GM12878 (cell line): Measurements from ENCODE around the gene MOG.

Source experiments
- CBX5 ChIP-seq: sonication (generic); IDR thresholded peaks from 2 replicates; pipeline ENCODE4 v1.6.1; 2016; ENCODE audit warnings: low read depth, moderate library complexity, mild to moderate bottlenecking, inconsistent platforms
- CTCF ChIP-seq, 3 experiments: IDR thresholded peaks in 2 of 3; conservative IDR thresholded peaks in 1 of 3; 2 replicates each; pipeline ENCODE4 v1.5.1; 2011; ENCODE audit warnings: low read depth in 3 of 3, low read length in 3 of 3, mild to moderate bottlenecking in 3 of 3, control low read depth in 2 of 3, moderate library complexity in 2 of 3, inconsistent platforms in 1 of 3, mixed read lengths in 1 of 3; ENCODE audit not compliant: control insufficient read depth in 2 of 3, insufficient read depth in 1 of 3; ENCODE audit errors: extremely low read depth in 1 of 3
- EP300 ChIP-seq, 2 experiments: fragments of 150-350 bp in 1 of 2; IDR thresholded peaks; 2 replicates each; pipeline ENCODE4 v1.6.1; 2011 to 2012; ENCODE audit warnings: low read depth in 2 of 2, low read length in 2 of 2, borderline replicate concordance in 1 of 2, improper control_type of control experiment in 1 of 2, inconsistent platforms in 1 of 2; ENCODE audit not compliant: control insufficient read depth in 1 of 2
- HDAC6 ChIP-seq: fragments of 200-600 bp; sonication (generic); IDR thresholded peaks from one replicate; pipeline ENCODE4 v1.8.0; 2017; ENCODE audit warnings: antibody characterized with exemption; ENCODE audit not compliant: unreplicated experiment
- MAX ChIP-seq: IDR thresholded peaks from 2 replicates; pipeline ENCODE4 v1.6.1; 2012; ENCODE audit warnings: low read depth, low read length, improper control_type of control experiment
- MLLT1 ChIP-seq: fragments of 450-650 bp; IDR thresholded peaks from 2 replicates; pipeline ENCODE4 v1.6.1; 2016; ENCODE audit warnings: mild to moderate bottlenecking
- NFIC ChIP-seq: IDR thresholded peaks from 2 replicates; pipeline ENCODE4 v1.6.1; 2012; ENCODE audit warnings: low read depth, mild to moderate bottlenecking, inconsistent platforms, low read length, moderate library complexity
- POLR2AphosphoS5 ChIP-seq: IDR thresholded peaks from 2 replicates; pipeline ENCODE4 v1.6.1; 2011; ENCODE audit warnings: mild to moderate bottlenecking, low read length, inconsistent platforms
- RAD21 ChIP-seq: IDR thresholded peaks from 2 replicates; pipeline ENCODE4 v1.6.1; 2011; ENCODE audit warnings: mild to moderate bottlenecking, low read depth, low read length, moderate library complexity; ENCODE audit not compliant: insufficient read depth
- REST ChIP-seq: IDR thresholded peaks from 2 replicates; pipeline ENCODE4 v1.6.1; 2012; ENCODE audit warnings: mild to moderate bottlenecking, low read depth, low read length
- SMC3 ChIP-seq: IDR thresholded peaks from 2 replicates; pipeline ENCODE4 v1.6.1; 2011; ENCODE audit warnings: low read length, improper control_type of control experiment, borderline replicate concordance
- YY1 ChIP-seq: IDR thresholded peaks from 2 replicates; pipeline ENCODE4 v1.6.1; 2011; ENCODE audit warnings: low read depth, mild to moderate bottlenecking, low read length
- ZNF24 ChIP-seq: fragments of 450-650 bp; IDR thresholded peaks from 2 replicates; pipeline ENCODE4 v1.6.1; 2017; ENCODE audit warnings: antibody characterized with exemption, mild to moderate bottlenecking

GRCh38 chr6:29705389-29706231 is 48.7 kb downstream of the MOG start:
- TF ChIP-seq MAX (no peak), CTCF (IDR thresholded peaks at IDR 0.05 in 2 of 3, conservative IDR thresholded peaks at IDR 0.05 in 1 of 3; ENCODE audit: control insufficient read depth in 2 of 3, extremely low read depth in 1 of 3, insufficient read depth in 1 of 3, low read depth in 3 of 3, low read length in 3 of 3) (peak; percentile 34 to 54 (median 46); a peak in 5 of 6 replicates), HDAC6 (no peak), SMC3 (peak; percentile 51; the same call in 1 of the 2 replicates), CBX5 (no peak), NFIC (no peak), YY1 (no peak), POLR2AphosphoS5 (no peak), RAD21 (peak; percentile 60), REST (no peak), MLLT1 (no peak), ZNF24 (no peak), EP300 (IDR thresholded peaks at IDR 0.05; ENCODE audit: borderline replicate concordance in 1 of 2, control insufficient read depth in 1 of 2, low read depth in 2 of 2, low read length in 2 of 2) (no peak)
